Measurements from ENCODE around the gene MED16. TPM values are rescaled to one million over a fixed set of nuclear protein-coding genes. Genes with fewer than 3 reads are reported as not detected.

The MED16 gene
- total RNA-seq, 1 donor from 2014 or later = 18.3 TPM

- H3K4me3 ChIP-seq (ENCODE audit: low read length in 3 of 3) = no peak overlapping the region
- H3K27me3 ChIP-seq (ENCODE audit: control insufficient read depth in 3 of 3, insufficient read depth in 3 of 3, low read length in 3 of 3) = no peaks in the 10 kb centered on the region
- H3K36me3 ChIP-seq (ENCODE audit: control insufficient read depth in 3 of 3, insufficient read depth in 3 of 3, low read length in 3 of 3) = no peaks in the 10 kb centered on the region
- no peak overlapping the region for H3K9ac ChIP-seq (ENCODE audit: low read depth in 1 of 3, low read length in 3 of 3)
- no peak overlapping the region for H3K27ac ChIP-seq (ENCODE audit: low read depth, low read length)
- H3K4me1 ChIP-seq (ENCODE audit: control insufficient read depth in 3 of 3, insufficient read depth in 3 of 3, low read length in 3 of 3) = no peaks in the 10 kb centered on the region
- no peaks in the 10 kb centered on the region for H3K9me3 ChIP-seq (ENCODE audit: control insufficient read depth in 3 of 3, low read length in 3 of 3)
Observed at GRCh38 chr19:907183-907853, 14.3 kb upstream of the MED16 start.

GRCh38 chr19:906480-906879, 13.5 kb upstream of the MED16 start:
- H3K4me1 ChIP-seq (ENCODE audit: control insufficient read depth in 3 of 3, insufficient read depth in 3 of 3, low read length in 3 of 3) = no peaks in the 10 kb centered on the region
- no peak overlapping the region for H3K4me3 ChIP-seq (ENCODE audit: low read length in 3 of 3)
- H3K27ac ChIP-seq (ENCODE audit: low read depth, low read length) = no peak overlapping the region
- no peak overlapping the region for H3K9ac ChIP-seq (ENCODE audit: low read depth in 1 of 3, low read length in 3 of 3)
- no peaks in the 10 kb centered on the region for H3K36me3 ChIP-seq (ENCODE audit: control insufficient read depth in 3 of 3, insufficient read depth in 3 of 3, low read length in 3 of 3)
- H3K27me3 ChIP-seq (ENCODE audit: control insufficient read depth in 3 of 3, insufficient read depth in 3 of 3, low read length in 3 of 3) = no peaks in the 10 kb centered on the region
- no peaks in the 10 kb centered on the region for H3K9me3 ChIP-seq (ENCODE audit: control insufficient read depth in 3 of 3, low read length in 3 of 3)

- Histone ChIP-seq H3K36me3 (ENCODE audit: control insufficient read depth in 3 of 3, insufficient read depth in 3 of 3, low read length in 3 of 3) (peaks cover 0 to 3% (median 0%) of the 10 kb centered on the region in 3 donors), H3K4me3 (ENCODE audit: low read length in 3 of 3) (no peak overlapping the region), H3K9me3 (ENCODE audit: control insufficient read depth in 3 of 3, low read length in 3 of 3) (no peaks in the 10 kb centered on the region), H3K4me1 (ENCODE audit: control insufficient read depth in 3 of 3, insufficient read depth in 3 of 3, low read length in 3 of 3) (no peaks in the 10 kb centered on the region), H3K27ac (ENCODE audit: low read depth, low read length) (no peak overlapping the region), H3K9ac (ENCODE audit: low read depth in 1 of 3, low read length in 3 of 3) (no peak overlapping the region), H3K27me3 (ENCODE audit: control insufficient read depth in 3 of 3, insufficient read depth in 3 of 3, low read length in 3 of 3) (no peaks in the 10 kb centered on the region)
Observed at GRCh38 chr19:904545-904944, 11.6 kb upstream of the MED16 start.

DNA sequence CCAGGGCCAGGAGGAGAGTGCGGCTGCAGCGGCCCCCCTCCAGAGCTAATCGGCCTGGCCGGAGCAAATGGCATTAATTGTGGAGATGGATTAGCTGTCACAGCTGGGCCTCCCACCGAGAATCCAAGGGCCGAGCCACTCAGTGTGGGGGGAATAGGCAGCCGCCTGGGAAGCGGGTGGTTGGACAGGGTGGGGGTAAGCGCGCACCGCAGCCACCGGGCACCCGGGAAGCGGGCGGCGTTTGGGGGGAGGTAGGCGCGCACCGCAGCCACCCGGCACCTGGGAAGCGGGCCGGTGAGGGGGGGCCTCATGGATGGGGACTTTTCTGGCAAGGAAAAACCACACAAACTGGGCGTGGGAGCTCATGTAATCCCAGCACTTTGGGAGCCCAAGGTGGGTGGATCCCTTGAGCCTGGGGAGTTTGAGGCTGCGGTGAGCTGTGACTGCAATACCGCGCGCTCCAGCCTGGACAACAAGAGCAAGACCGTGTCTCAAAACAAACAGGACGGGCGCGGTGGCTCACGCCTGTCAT, 10.3 kb upstream of the MED16 start:
- no peaks in the 10 kb centered on the region for H3K4me1 ChIP-seq (ENCODE audit: control insufficient read depth in 3 of 3, insufficient read depth in 3 of 3, low read length in 3 of 3)
- H3K4me3 ChIP-seq (ENCODE audit: low read length in 3 of 3) = no peak overlapping the region
- no peaks in the 10 kb centered on the region for H3K27me3 ChIP-seq (ENCODE audit: control insufficient read depth in 3 of 3, insufficient read depth in 3 of 3, low read length in 3 of 3)
- no peaks in the 10 kb centered on the region for H3K9me3 ChIP-seq (ENCODE audit: control insufficient read depth in 3 of 3, low read length in 3 of 3)
- no peak overlapping the region for H3K27ac ChIP-seq (ENCODE audit: low read depth, low read length)
- H3K9ac ChIP-seq (ENCODE audit: low read depth in 1 of 3, low read length in 3 of 3) = no peak overlapping the region
- peaks cover 0 to 7% (median 4%) of the 10 kb centered on the region in 3 donors for H3K36me3 ChIP-seq (ENCODE audit: control insufficient read depth in 3 of 3, insufficient read depth in 3 of 3, low read length in 3 of 3)

DNA sequence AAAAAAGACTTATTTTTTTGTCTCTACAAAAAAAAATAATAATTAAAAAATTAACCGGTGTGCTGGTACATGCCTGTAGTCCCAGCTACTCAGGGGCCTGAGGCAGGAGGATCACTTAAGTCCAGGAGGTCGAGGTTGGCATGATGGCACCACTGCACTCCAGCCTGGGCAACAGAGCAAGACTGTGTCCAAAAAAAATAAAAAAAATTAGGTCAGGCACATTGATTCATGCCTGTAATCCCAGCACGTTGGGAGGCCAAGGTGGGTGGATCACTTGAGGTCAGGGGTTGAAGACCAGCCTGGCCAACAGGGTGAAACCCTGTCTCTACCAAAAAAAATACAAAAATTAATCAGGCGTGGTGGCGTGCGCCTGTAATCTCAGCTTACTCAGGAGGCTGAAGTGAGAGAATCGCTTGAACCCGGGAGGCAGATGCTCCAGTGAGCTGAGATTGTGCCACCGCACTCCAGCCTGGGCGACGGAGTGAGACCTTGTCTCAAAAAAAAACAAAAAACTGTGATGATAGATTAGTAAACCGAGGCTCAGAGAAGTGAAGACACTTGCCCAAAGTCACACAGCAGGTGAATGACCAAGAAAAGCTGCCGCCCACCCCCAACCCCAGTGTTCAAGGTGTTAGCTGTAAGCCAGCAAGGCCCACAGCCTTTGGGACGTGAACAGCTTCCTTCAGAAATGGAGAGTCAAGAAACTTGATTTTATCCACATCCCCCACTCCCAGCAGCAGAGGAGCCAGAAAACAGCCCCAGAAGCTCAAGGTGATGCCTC, 9.6 kb upstream of the MED16 start:
- H3K9me3 ChIP-seq (ENCODE audit: control insufficient read depth in 3 of 3, low read length in 3 of 3) = no peaks in the 10 kb centered on the region
- H3K36me3 ChIP-seq (ENCODE audit: control insufficient read depth in 3 of 3, insufficient read depth in 3 of 3, low read length in 3 of 3) = peaks cover 0 to 7% (median 4%) of the 10 kb centered on the region in 3 donors
- H3K27ac ChIP-seq (ENCODE audit: low read depth, low read length) = no peak overlapping the region
- no peak overlapping the region for H3K4me3 ChIP-seq (ENCODE audit: low read length in 3 of 3)
- H3K27me3 ChIP-seq (ENCODE audit: control insufficient read depth in 3 of 3, insufficient read depth in 3 of 3, low read length in 3 of 3) = no peaks in the 10 kb centered on the region
- H3K4me1 ChIP-seq (ENCODE audit: control insufficient read depth in 3 of 3, insufficient read depth in 3 of 3, low read length in 3 of 3) = no peaks in the 10 kb centered on the region
- no peak overlapping the region for H3K9ac ChIP-seq (ENCODE audit: low read depth in 1 of 3, low read length in 3 of 3)

DNA sequence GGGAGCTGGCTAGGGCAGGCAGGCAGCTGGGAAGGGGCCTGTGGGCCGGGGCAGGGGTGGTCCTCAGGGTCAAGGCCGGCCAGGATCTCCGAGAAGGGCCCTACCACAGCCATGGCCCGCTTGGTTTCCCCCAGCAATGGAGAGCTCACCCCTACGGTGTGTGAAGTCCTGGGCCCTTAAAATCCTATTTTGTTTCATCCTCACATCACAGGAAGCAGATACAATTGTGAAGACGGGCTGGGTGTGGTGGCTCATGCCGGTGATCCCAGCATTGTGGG, 9.0 kb upstream of the MED16 start:
- H3K27me3 ChIP-seq (ENCODE audit: control insufficient read depth in 3 of 3, insufficient read depth in 3 of 3, low read length in 3 of 3) = no peaks in the 10 kb centered on the region
- no peak overlapping the region for H3K27ac ChIP-seq (ENCODE audit: low read depth, low read length)
- no peak overlapping the region for H3K9ac ChIP-seq (ENCODE audit: low read depth in 1 of 3, low read length in 3 of 3)
- peaks cover 0 to 9% (median 4%) of the 10 kb centered on the region in 3 donors for H3K36me3 ChIP-seq (ENCODE audit: control insufficient read depth in 3 of 3, insufficient read depth in 3 of 3, low read length in 3 of 3)
- no peak overlapping the region for H3K4me3 ChIP-seq (ENCODE audit: low read length in 3 of 3)
- H3K9me3 ChIP-seq (ENCODE audit: control insufficient read depth in 3 of 3, low read length in 3 of 3) = no peaks in the 10 kb centered on the region
- H3K4me1 ChIP-seq (ENCODE audit: control insufficient read depth in 3 of 3, insufficient read depth in 3 of 3, low read length in 3 of 3) = no peaks in the 10 kb centered on the region

DNA sequence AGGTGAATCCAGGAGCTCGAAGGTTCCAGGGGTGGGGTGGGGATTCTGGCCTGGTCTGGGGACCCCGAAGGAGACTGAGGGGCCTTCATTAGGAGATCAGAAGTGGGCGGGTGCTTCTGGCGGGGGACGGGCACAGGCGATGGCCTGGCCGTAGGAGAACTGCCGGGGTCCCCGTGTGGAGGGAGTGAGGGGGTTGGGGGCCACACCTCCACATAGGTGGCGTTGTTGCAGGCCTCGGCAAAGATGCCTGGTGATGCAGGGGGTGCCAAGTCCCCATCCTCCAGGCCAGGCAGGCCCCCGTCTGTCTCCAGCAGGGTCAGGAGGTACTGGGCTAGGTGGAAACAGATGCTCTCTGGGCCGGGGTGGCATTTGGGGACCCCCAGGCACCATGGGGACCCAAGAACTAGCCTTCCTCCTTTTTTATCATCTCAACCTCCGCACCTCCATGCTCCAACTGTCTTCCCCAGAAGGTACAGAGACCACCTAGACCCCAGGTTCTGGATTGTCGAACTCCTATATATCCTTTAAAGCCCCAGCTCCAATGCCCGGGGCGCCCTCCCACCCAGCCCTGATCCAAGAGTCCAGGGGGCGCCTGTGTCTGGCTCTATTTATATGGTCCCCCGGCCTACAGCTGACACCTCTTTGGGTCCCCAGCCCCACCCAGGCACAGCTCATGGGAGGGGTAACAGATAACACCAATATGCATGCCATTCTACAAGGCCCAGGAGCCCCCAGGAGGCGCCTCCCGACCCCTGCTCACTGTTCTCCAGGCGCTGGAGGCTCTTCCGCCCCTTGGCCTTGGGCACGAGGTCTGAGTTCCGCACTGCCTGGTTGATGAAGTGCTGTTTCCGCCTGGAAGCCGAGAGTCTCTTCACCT, 8.5 kb upstream of the MED16 start:
- H3K27ac ChIP-seq (ENCODE audit: low read depth, low read length) = no peak overlapping the region
- H3K4me3 ChIP-seq (ENCODE audit: low read length in 3 of 3) = no peak overlapping the region
- no peaks in the 10 kb centered on the region for H3K4me1 ChIP-seq (ENCODE audit: control insufficient read depth in 3 of 3, insufficient read depth in 3 of 3, low read length in 3 of 3)
- no peaks in the 10 kb centered on the region for H3K9me3 ChIP-seq (ENCODE audit: control insufficient read depth in 3 of 3, low read length in 3 of 3)
- H3K9ac ChIP-seq (ENCODE audit: low read depth in 1 of 3, low read length in 3 of 3) = no peak overlapping the region
- peaks cover 0 to 9% (median 4%) of the 10 kb centered on the region in 3 donors for H3K36me3 ChIP-seq (ENCODE audit: control insufficient read depth in 3 of 3, insufficient read depth in 3 of 3, low read length in 3 of 3)
- no peaks in the 10 kb centered on the region for H3K27me3 ChIP-seq (ENCODE audit: control insufficient read depth in 3 of 3, insufficient read depth in 3 of 3, low read length in 3 of 3)

DNA sequence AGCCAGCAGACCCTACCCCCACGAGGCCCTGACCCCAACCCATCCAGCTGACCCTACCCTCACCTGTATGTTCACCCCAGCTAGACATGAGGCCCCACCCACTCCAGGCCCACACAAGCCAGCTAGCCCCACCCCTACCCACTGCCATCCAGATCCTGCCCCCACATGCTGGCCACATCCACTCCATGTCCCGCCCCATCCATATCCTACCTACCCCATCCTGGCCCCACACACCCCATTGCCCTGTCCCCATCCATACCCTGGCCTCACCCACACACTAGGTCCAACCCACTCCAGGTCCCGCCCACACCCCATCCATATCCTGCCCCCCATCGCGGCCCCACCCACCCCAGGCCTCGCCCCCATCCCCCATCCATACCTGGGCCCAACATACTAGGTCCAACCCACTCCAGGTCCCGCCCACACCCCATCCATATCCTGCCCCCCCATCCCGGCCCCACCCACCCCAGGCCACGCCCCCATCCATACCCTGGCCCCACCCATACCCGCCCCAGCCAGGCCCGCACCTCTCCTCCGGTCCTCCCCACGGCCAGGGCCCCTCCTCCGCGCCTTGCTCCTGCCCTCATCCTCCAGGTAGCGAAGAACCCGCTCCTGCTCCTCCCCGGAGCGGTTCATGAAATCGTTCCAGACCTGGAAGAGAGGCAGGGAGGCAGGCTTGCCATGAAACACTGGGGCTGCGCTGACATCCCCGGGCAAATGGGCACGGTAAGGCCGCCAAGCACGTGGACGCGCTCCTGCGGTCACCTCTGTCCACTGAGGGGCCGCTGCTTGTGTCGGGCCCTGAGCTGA, 7.5 kb upstream of the MED16 start:
- no peaks in the 10 kb centered on the region for H3K4me1 ChIP-seq (ENCODE audit: control insufficient read depth in 3 of 3, insufficient read depth in 3 of 3, low read length in 3 of 3)

GRCh38 chr19:900043-900301, 7.0 kb upstream of the MED16 start:
- Histone ChIP-seq H3K27ac (ENCODE audit: low read depth, low read length) (no peak overlapping the region), H3K4me1 (ENCODE audit: control insufficient read depth in 3 of 3, insufficient read depth in 3 of 3, low read length in 3 of 3) (no peaks in the 10 kb centered on the region), H3K9me3 (ENCODE audit: control insufficient read depth in 3 of 3, low read length in 3 of 3) (no peaks in the 10 kb centered on the region), H3K36me3 (ENCODE audit: control insufficient read depth in 3 of 3, insufficient read depth in 3 of 3, low read length in 3 of 3) (peaks cover 0 to 9% (median 4%) of the 10 kb centered on the region in 3 donors), H3K9ac (ENCODE audit: low read depth in 1 of 3, low read length in 3 of 3) (no peak overlapping the region), H3K4me3 (ENCODE audit: low read length in 3 of 3) (no peak overlapping the region), H3K27me3 (ENCODE audit: control insufficient read depth in 3 of 3, insufficient read depth in 3 of 3, low read length in 3 of 3) (no peaks in the 10 kb centered on the region)

More for the DNA sequence above, 7.5 kb upstream of the MED16 start:
- no peak overlapping the region for H3K4me3 ChIP-seq (ENCODE audit: low read length in 3 of 3)
- H3K27me3 ChIP-seq (ENCODE audit: control insufficient read depth in 3 of 3, insufficient read depth in 3 of 3, low read length in 3 of 3) = no peaks in the 10 kb centered on the region
- no peak overlapping the region for H3K27ac ChIP-seq (ENCODE audit: low read depth, low read length)
- peaks cover 0 to 9% (median 4%) of the 10 kb centered on the region in 3 donors for H3K36me3 ChIP-seq (ENCODE audit: control insufficient read depth in 3 of 3, insufficient read depth in 3 of 3, low read length in 3 of 3)
- H3K9ac ChIP-seq (ENCODE audit: low read depth in 1 of 3, low read length in 3 of 3) = no peak overlapping the region
- H3K9me3 ChIP-seq (ENCODE audit: control insufficient read depth in 3 of 3, low read length in 3 of 3) = no peaks in the 10 kb centered on the region

All from skeletal muscle tissue (tissue), 4 donors.